Stomach (tissue), 9 donors: Measurements from ENCODE around the gene UBB. TPM values are rescaled to one million over a fixed set of nuclear protein-coding genes. Genes with fewer than 3 reads are reported as not detected.

Source experiments
- DNase-seq, 2 donors: peaks; one replicate each; pipeline versions ENCODE4 v3.0.0 to v3.0.0-alpha.2; 2013 to 2019
- H3K27ac ChIP-seq, 5 donors: fragments of 200-600 bp in 4 of 5; sonication (generic) in 4 of 5; one replicate each; pipeline ENCODE4 v1.5.1; 2013 to 2019; ENCODE audit warnings: mild to moderate bottlenecking in 1 of 5, moderate library complexity in 1 of 5
- H3K27me3 ChIP-seq, 3 donors: fragments of 200-600 bp; sonication (generic); one replicate each; pipeline ENCODE4 v1.5.1; 2017 to 2019; ENCODE audit warnings: mixed run types in 1 of 3
- H3K36me3 ChIP-seq, 4 donors: fragments of 200-600 bp; sonication (generic); 1 replicate in 3 of 4; 2 replicates in 1 of 4; pipeline ENCODE4 v1.5.1; 2016 to 2019
- H3K4me1 ChIP-seq, 4 donors: fragments of 200-600 bp; sonication (generic); one replicate each; pipeline ENCODE4 v1.5.1; 2016 to 2019
- H3K4me3 ChIP-seq, 4 donors: fragments of 200-600 bp; sonication (generic) in 3 of 4; one replicate each; pipeline ENCODE4 v1.5.1; 2016 to 2019; ENCODE audit warnings: mild to moderate bottlenecking in 1 of 4
- H3K9me3 ChIP-seq, 4 donors: fragments of 200-600 bp; sonication (generic); one replicate each; pipeline ENCODE4 v1.5.1; 2016 to 2019
- EP300 ChIP-seq: sonication (generic); formaldehyde crosslinking; IDR thresholded peaks from one replicate; pipeline ENCODE4 v1.6.1; 2017; ENCODE audit warnings: antibody characterized with exemption
- POLR2A ChIP-seq, 4 donors: fragments of 450-650 bp; IDR thresholded peaks; one replicate each; pipeline ENCODE4 v1.6.1; 2016; ENCODE audit warnings: antibody characterized with exemption in 4 of 4, control low read depth in 2 of 4, mild to moderate bottlenecking in 1 of 4, moderate library complexity in 1 of 4
- POLR2AphosphoS5 ChIP-seq, 3 donors: sonication (generic); formaldehyde crosslinking; IDR thresholded peaks; one replicate each; pipeline ENCODE4 v1.6.1; 2016; ENCODE audit warnings: antibody characterized with exemption in 3 of 3
- WGBS, 5 donors: extraction: QIAGEN DNeasy Blood & Tissue Kit in 3 of 5; methylation state at CpG; one replicate each; pipeline versions ENCODE4 v1.1.5 to v1.1.7; 2013 to 2018; 5-methylcytosine and 5-hydroxymethylcytosine counted together
- intact Hi-C: fragments of 100-400 bp; cut with DNase I; formaldehyde crosslinking; loops from one replicate; pipeline ENCODE4 v1.15.1; 2023; ENCODE audit warnings: low total_unique reads
- polyA plus RNA-seq, 3 donors: library from polyadenylated mRNA; stranded (reverse); fragments of 200-250 nt; gene quantifications; one replicate each; pipeline ENCODE4 v1.2.3, GENCODE V29; 2013
- total RNA-seq, 5 donors: library from RNA; depleted of rRNA; stranded (reverse); fragments of >200 nt; gene quantifications; one replicate each; pipeline versions ENCODE4 v1.1.0 to v1.2.3, GENCODE V29; 2014 to 2016
- TF ChIP-seq, protein P1 (sequence below), 7 experiments: fragments of 450-650 bp in 4 of 7; fragments of 200-600 bp in 3 of 7; sonication (generic) in 3 of 7; IDR thresholded peaks; one replicate each; pipeline ENCODE4 v1.5.1; 2016 to 2019; ENCODE audit warnings: antibody characterized with exemption in 7 of 7, control low read depth in 2 of 7, mild to moderate bottlenecking in 1 of 7
- donor health status: healthy with polysubstance abuse.
- donor health status: Bipolar disorder and iron deficiency.
- donor health status: healthy.

Gene UBB
- total and polyA plus RNA-seq, 8 donors = 621 to 2,679 (median 919) TPM

DNA sequence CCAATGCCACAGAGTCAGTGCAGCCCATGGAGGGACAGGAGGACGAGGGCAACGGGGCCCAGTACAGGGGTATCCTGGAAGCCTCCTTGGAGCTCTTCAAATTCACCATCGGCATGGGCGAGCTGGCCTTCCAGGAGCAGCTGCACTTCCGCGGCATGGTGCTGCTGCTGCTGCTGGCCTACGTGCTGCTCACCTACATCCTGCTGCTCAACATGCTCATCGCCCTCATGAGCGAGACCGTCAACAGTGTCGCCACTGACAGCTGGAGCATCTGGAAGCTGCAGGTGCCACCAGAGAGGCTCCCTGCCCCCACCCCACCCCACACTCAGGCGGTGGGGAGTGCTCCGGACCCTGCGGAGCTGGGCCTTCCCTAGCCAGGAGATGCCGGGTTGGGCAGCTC, 51.1 kb downstream of the UBB start:
- no peak overlapping the region for H3K4me3 ChIP-seq
- no peak overlapping the region for H3K27ac ChIP-seq
- 92 to 98% (median 94%) methylated on average over 8 to 15 of the region's 15 CpGs for WGBS, 5 donors
- H3K9me3 ChIP-seq = no peaks in the 10 kb centered on the region
- no peak for DNase-seq
- no peak for TF ChIP-seq POLR2AphosphoS5 (IDR thresholded peaks at IDR 0.05)
- TF ChIP-seq EP300 = no peak
- no peak for TF ChIP-seq POLR2A (IDR thresholded peaks at IDR 0.05)
- TF ChIP-seq, protein P1, sequence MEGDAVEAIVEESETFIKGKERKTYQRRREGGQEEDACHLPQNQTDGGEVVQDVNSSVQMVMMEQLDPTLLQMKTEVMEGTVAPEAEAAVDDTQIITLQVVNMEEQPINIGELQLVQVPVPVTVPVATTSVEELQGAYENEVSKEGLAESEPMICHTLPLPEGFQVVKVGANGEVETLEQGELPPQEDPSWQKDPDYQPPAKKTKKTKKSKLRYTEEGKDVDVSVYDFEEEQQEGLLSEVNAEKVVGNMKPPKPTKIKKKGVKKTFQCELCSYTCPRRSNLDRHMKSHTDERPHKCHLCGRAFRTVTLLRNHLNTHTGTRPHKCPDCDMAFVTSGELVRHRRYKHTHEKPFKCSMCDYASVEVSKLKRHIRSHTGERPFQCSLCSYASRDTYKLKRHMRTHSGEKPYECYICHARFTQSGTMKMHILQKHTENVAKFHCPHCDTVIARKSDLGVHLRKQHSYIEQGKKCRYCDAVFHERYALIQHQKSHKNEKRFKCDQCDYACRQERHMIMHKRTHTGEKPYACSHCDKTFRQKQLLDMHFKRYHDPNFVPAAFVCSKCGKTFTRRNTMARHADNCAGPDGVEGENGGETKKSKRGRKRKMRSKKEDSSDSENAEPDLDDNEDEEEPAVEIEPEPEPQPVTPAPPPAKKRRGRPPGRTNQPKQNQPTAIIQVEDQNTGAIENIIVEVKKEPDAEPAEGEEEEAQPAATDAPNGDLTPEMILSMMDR (IDR thresholded peaks at IDR 0.05) = no peak
- no peaks in the 10 kb centered on the region for H3K27me3 ChIP-seq
- H3K4me1 ChIP-seq = peaks cover 0 to 7% (median 3%) of the 10 kb centered on the region in 4 donors
- intact Hi-C loops = no loop called here
- peaks cover 0 to 42% (median 28%) of the 10 kb centered on the region in 4 donors for H3K36me3 ChIP-seq

Other genes with a start within 250 kb of the UBB start
- 100 to 1,000 TPM; 226 to 444 (median 280) TPM for gene NCOR1, start 165.6 kb upstream of the UBB start, total RNA-seq
- 100 to 1,000 TPM in 1 of 3 donors, 10 to 100 TPM in 2; 28.7 to 357 (median 80.1) TPM for gene NCOR1, start 165.6 kb upstream of the UBB start, polyA plus RNA-seq
- gene PIGL, start 163.9 kb upstream of the UBB start, total RNA-seq = 10 to 100 TPM; 32.4 to 72.3 (median 65.3) TPM
- gene PIGL, start 163.9 kb upstream of the UBB start, polyA plus RNA-seq = 10 to 100 TPM in 2 of 3 donors, 1 to 10 TPM in 1; 5.8 to 17.1 (median 10.4) TPM
- 100 to 1,000 TPM in 1 of 5 donors, 10 to 100 TPM in 4; 24.5 to 324 (median 34.9) TPM for gene CENPV, start 27.6 kb upstream of the UBB start, total RNA-seq
- gene CENPV, start 27.6 kb upstream of the UBB start, polyA plus RNA-seq = 10 to 100 TPM; 32.1 to 41.5 (median 41.4) TPM
- gene TRPV2, start 34.5 kb downstream of the UBB start, total RNA-seq = 10 to 100 TPM in 1 of 5 donors, 1 to 10 TPM in 3, under 1 TPM in 1; 0.58 to 24.8 (median 4.5) TPM
- 1 to 10 TPM; 5.3 to 8.8 (median 6.4) TPM for gene TRPV2, start 34.5 kb downstream of the UBB start, polyA plus RNA-seq
- gene LRRC75A, start 111.1 kb downstream of the UBB start, total RNA-seq = 100 to 1,000 TPM in 1 of 5 donors, 10 to 100 TPM in 2, 1 to 10 TPM in 2; 1.1 to 306 (median 14.5) TPM
- 1 to 10 TPM; 2.6 to 4.0 (median 3.4) TPM for gene LRRC75A, start 111.1 kb downstream of the UBB start, polyA plus RNA-seq
- 10 to 100 TPM in 1 of 5 donors, 1 to 10 TPM in 4; 3.9 to 11.7 (median 4.5) TPM for gene ZNF287, start 188.1 kb downstream of the UBB start, total RNA-seq
- 1 to 10 TPM; 1.8 to 2.6 (median 2.5) TPM for gene ZNF287, start 188.1 kb downstream of the UBB start, polyA plus RNA-seq